GM21737 (cell line): ENCODE data around the gene FMO1.
"Not testable (repeated sequence)": the region's sequence is repeated elsewhere in the genome, so short reads cannot be mapped to it uniquely, and the experiment has no call there.

Source experiments
- ATAC-seq: cut with Tn5 transposase; IDR thresholded peaks from one replicate; pipeline ENCODE4 v1.9.1; 2021; ENCODE audit warnings: mild to moderate bottlenecking, moderate library complexity; ENCODE audit not compliant: unreplicated experiment

FMO1 gene

DNA sequence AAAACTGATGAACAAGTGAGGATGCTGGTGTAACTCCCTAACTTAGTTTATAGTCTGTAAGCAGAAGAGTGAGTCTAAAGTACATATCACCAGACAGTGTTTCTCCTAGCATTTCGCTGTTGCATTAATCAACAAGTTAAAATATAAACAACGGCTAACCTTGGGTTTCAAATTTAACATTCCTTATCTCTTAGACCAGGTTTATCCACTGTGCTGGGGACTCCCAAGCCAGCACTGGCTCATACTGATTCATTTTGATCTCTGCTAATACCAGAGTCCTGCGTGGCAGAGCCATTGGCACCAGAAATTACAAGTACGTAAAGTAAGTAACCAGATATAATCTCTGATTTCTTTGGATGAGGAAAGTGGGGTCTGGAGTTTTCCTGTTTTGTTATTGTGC is at the start of gene FMO1:
Gene FMO1 (plus strand): TSS at position 193 of the 400 bp plus-strand sequence. CDS start 9,594 bp downstream, outside the sequence.
- no peak for ATAC-seq

- no peak for ATAC-seq
Measured at GRCh38 chr1:171204296-171204695, 44.0 kb upstream of the FMO1 start.

GRCh38 chr1:171206204-171206977 is 41.9 kb upstream of the FMO1 start:
- no peak for ATAC-seq

DNA sequence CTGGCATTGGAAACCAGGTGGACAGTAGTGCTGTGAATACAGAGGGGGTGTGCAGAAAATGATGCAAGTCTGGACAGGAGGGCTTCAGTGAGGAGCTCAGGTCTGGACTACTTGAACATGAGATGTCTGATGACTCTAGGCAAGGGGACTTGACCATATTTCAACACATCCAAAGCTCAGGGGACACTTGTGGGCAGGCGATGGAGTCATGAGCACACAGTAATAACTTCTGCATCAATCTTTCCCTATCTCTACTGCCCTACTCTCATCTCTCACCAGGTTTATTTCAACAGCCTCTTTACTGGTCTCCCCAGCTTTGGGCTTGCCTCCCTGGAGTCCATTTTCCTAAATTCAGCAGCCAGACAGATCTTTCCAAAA is 41.3 kb upstream of the FMO1 start:
- no peak for ATAC-seq

DNA sequence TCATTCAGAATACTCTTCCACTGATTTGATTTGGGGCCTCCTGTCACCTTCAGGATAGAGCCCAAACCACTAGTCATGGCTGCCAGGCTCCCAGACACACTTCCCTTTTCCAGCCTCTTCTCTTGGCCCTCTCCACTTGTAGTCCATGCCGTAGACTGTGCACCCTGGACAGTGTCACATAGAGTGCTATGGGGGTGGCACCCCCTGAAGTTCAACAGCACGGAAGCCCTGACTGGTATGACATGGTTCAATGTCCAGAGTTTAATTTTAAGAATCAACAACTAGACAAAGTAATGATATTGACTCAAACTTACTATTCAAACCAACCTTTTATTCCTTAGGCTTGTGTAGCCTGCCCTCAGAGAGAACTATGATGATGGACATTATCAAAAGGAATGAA is 40.9 kb upstream of the FMO1 start:
- ATAC-seq, result no peak

DNA sequence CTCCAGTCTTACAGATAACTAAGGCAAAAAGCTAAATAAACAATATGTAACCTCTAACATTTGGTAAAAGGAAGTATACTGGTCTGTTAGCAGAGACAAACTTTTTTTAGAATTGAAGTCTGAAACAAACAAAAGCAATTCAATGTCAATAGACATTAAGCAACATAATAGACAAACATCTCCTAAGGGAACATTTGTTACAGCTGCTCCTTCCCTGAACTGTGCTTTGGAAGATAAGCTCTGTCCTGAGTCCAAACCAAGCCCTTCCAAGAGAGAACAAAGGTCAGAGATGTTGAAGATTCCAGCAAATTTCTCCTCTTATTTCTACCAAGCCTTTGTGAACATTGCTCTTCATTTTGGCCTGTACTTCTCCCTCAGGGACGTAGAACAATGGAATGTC is 37.9 kb upstream of the FMO1 start:
- ATAC-seq, result no peak

- ATAC-seq, result no peak
Measured at GRCh38 chr1:171212607-171213351, 35.5 kb upstream of the FMO1 start.

GRCh38 chr1:171213559-171214454 is 34.5 kb upstream of the FMO1 start:
- no peak for ATAC-seq

DNA sequence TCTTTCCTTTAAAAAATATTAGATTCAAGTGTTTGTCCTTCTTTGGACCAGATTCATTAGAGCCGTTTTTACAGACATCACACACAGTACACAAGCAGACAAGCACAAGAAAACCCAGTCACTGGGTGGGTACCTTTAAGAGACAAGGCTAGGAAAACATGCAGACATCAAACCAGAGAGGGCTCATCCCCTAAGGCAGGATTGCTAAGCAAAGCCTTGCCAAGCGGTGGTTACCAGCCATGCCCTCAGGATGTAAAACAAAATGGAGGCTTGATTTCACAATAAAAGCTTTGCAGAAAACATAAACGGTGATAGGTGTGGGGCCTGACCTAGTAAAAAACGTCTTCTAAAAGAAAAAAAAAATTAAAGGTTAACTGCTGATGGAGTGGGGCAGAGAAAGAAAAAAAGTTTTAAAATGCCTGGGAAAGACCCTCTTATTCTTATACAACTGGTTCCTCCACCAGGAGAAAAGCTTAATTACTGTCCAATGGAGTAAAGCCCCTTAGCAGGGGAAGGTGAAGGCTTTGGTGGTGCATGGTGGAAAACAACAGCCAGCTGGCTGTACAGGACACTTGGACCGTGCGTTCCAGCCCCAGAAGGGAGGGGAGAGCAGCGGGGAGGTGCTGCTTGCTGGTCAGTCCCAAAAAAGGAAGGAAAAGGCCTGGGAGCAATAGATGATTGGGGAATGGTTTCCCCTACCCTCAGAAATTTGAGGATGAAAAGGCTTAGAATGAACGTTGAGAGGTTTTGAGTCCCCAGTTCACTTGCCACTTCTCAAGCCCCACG is 30.4 kb upstream of the FMO1 start:
- ATAC-seq, result no peak

- ATAC-seq, result no peak
Measured at GRCh38 chr1:171218661-171219060, 29.6 kb upstream of the FMO1 start.

DNA sequence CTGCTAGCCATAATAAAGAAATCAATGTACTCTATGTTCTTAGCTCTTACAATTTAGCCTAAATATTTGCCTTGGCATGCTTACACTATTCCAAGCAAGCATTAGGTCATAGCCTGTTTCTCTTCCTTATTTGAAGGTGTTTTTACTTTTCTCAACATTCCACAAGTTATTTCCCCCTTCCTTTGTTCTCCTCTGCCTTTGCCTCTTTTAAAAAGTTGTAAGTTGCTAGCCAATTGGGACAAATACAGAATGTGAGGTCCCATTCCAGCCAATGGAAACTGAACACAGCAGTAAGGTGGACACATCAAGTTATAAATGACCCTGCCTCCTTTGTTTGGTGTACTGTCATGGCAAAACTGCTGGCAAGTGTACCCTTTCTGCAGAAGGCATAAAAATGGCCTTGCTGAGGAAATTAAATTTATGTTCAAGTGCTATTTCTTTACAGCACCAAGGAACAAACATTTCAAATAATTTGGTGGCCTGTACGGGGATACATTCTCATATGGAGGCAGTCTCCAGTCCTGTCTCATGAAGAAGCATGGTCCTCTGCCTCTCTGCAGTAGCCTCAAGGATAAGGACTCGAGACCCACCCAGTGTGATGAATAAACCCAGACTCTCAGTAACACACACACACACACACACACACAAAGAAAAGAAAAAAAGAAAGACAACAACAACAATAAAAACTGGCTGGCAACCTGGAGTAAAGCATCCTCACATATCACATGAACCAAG is 28.8 kb upstream of the FMO1 start:
- no peak for ATAC-seq

DNA sequence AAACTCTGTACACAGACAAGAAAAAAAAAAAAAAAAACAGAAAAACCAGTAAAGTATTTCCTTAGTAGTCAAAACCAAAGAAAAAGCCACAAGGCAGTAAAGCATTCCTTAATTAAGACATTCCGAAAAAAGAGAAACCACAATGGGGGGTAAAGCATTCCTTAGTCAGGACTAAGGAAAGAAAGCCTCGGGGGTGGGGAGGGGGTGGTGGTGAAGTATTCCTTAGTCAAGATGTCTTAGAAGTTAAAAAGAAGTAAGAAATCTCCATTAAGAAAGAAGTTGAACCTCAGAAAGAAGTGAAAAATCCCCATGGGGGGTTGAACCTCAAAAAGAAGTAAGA is 28.2 kb upstream of the FMO1 start:
- no peak for ATAC-seq

DNA sequence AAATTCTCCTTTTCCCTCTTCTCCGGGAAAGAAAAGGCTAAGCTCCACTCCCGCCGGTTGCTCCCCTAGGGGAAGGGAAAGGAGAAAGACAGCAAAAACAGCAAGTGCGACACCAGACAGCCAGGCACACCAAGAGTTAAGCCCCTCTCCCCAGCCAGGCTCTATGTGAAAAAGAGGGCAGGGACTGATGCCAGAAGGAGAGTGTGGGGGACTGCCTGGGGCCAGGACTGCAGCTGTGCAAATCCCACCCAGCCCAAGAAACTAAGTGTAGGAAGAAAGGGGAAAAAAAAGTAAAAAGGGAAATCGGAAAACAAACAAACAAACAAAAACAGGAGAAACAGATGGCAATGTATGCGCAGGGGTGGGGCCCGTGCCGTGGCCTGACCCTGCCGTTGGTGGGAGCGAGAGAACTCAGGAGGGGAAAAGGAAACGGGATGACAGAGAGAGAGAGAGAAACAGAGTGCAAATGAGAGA is 27.7 kb upstream of the FMO1 start:
- no peak for ATAC-seq

DNA sequence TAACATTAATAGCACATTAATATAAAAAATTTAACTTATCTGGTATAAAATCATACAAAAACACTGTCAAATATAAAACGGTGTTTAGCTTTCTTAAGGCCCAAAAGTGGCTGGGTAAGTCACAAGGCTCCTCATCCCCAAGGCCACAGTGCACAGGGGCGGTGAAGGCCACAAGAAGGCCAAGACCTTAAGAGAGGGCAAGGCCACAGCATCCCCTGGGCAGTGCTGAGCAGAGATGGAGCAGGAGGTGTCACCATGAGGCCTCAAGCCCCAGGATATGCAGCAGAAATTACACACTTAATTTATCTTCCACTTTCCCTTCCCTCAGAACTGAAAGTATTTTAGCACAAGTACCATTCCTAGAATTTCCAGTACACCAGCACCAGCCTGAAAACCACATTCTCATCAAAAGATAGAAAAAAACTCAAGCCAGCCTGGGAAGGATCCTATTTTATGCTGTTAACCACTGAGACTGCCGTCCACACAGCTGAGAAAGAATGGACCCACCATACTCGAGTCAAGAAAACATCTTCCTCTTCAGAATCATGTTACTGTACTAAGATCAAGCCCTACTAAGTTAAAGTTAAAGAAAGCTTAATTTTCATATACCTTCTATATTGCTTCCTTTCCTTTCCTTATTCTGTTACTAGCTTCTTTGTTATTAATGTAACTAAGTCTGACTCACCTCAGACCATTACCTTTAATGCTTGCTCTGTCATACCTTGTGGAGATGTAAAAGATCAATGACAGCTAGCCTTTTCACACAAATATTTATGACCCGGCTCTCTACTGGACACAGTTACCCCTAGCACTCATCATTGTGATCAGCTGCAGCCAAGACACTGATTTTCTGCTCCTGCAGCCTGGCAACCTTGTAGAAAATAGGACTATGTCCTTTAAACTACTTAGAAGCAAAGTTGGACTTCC is 26.4 kb upstream of the FMO1 start:
- no peak for ATAC-seq

DNA sequence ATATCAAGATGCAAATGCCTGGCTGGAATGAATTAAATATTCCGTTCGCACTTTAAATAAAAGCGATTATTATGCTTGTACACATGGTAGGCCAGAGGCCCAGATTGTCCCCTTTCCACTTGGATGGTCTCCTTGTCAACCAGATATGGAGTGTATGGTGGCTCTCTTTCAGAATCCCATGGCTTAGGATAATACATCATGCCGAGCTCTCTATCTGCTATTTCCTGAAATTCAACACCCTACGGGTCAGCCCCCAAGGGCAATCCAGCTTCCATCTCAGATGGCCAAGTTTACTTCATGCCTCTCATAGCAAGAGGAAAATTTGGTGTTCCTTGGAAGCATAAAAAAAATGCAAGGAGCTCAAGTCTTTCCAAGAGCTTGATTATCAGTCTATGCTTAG is 25.4 kb upstream of the FMO1 start:
- no peak for ATAC-seq

DNA sequence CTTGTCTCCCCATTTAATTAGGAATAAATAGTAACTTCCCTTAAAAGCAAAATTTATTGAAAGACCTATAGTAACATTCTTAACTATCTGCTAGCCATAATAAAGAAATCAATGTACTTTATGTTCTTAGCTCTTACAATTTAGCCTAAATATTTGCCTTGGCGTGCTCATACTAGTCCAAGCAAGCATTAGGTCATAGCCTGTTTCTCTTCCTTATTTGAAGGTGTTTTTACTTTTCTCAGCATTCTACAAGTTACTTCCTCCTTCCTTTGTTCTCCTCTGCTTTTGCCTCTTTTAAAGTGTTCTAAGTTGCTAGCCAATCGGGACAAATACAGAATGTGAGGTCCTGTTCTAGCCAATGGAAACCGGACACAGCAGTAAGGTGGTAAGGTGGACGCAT is 24.0 kb upstream of the FMO1 start:
- not testable (repeated sequence) for ATAC-seq

- ATAC-seq, result peak; percentile 64
Measured at GRCh38 chr1:171226747-171227370, 21.4 kb upstream of the FMO1 start.

- no peak for ATAC-seq
Measured at GRCh38 chr1:171231326-171231725, 17.0 kb upstream of the FMO1 start.
